HepG2 (cell line): ENCODE results near the gene TST. TPM values are rescaled to one million over a fixed set of nuclear protein-coding genes. Genes with fewer than 3 reads are reported as not detected.

Experiments used
- ARID2 ChIP-seq: sonication (generic); formaldehyde crosslinking; IDR thresholded peaks from 2 replicates; pipeline ENCODE4 v1.8.1; 2022; ENCODE audit warnings: mild to moderate bottlenecking, missing genetic modification reagents, borderline replicate concordance
- ARNT ChIP-seq: fragments of 450-650 bp; IDR thresholded peaks from 2 replicates; pipeline ENCODE4 v1.6.1; 2017
- ATRX ChIP-seq: sonication (generic); formaldehyde crosslinking; IDR thresholded peaks from 2 replicates; pipeline ENCODE4 v1.4.0; 2020; ENCODE audit warnings: missing genetic modification reagents, borderline replicate concordance
- BCL6 ChIP-seq: IDR thresholded peaks from 2 replicates; pipeline ENCODE4 v1.6.1; 2016; ENCODE audit warnings: missing genetic modification reagents, missing compliant biosample characterization
- EP300 ChIP-seq, 3 experiments: sonication (generic) in 1 of 3; formaldehyde crosslinking in 1 of 3; IDR thresholded peaks; 2 replicates each; pipeline versions ENCODE4 v1.5.1 to v1.6.1; 2011 to 2020; ENCODE audit warnings: low read depth in 2 of 3, low read length in 2 of 3, borderline replicate concordance in 1 of 3, improper control_type of control experiment in 1 of 3, mild to moderate bottlenecking in 1 of 3, missing genetic modification reagents in 1 of 3, moderate library complexity in 1 of 3
- FIP1L1 ChIP-seq: fragments of 200-400 bp; formaldehyde crosslinking; IDR thresholded peaks from 2 replicates; pipeline ENCODE4 v1.6.1; 2018; ENCODE audit warnings: low read depth, mild to moderate bottlenecking, low read length, moderate library complexity, borderline replicate concordance; ENCODE audit not compliant: insufficient read depth
- FLYWCH1 ChIP-seq: sonication (generic); formaldehyde crosslinking; IDR thresholded peaks from 2 replicates; pipeline ENCODE4 v1.8.1; 2023; ENCODE audit warnings: mild to moderate bottlenecking, missing genetic modification reagents
- FOXO1 ChIP-seq: sonication (generic); formaldehyde crosslinking; IDR thresholded peaks from 2 replicates; pipeline ENCODE4 v1.4.0; 2020; ENCODE audit warnings: missing genetic modification reagents
- GATA4 ChIP-seq: sonication (generic); IDR thresholded peaks from 2 replicates; pipeline ENCODE4 v1.6.1; 2016; ENCODE audit warnings: antibody characterized with exemption, low read depth, borderline replicate concordance
- HNRNPL ChIP-seq: fragments of 200-400 bp; formaldehyde crosslinking; IDR thresholded peaks from 2 replicates; pipeline ENCODE4 v1.6.1; 2017; ENCODE audit warnings: mild to moderate bottlenecking, low read depth, low read length
- HOXA7 ChIP-seq: sonication (generic); formaldehyde crosslinking; IDR thresholded peaks from 2 replicates; pipeline ENCODE4 v1.8.1; 2022; ENCODE audit warnings: mild to moderate bottlenecking, missing genetic modification reagents, moderate library complexity
- IKZF4 ChIP-seq: sonication (generic); formaldehyde crosslinking; IDR thresholded peaks from 2 replicates; pipeline ENCODE4 v1.5.1; 2020; ENCODE audit warnings: borderline replicate concordance, mild to moderate bottlenecking, low read depth, missing genetic modification reagents; ENCODE audit errors: not compliant biosample characterization
- KLF13 ChIP-seq: sonication (generic); formaldehyde crosslinking; IDR thresholded peaks from 2 replicates; pipeline ENCODE4 v1.4.0; 2020; ENCODE audit warnings: mild to moderate bottlenecking, missing genetic modification reagents
- KLF9 ChIP-seq: IDR thresholded peaks from 2 replicates; pipeline ENCODE4 v1.6.1; 2016; ENCODE audit warnings: low read depth
- KMT2B ChIP-seq: IDR thresholded peaks from 2 replicates; pipeline ENCODE4 v1.6.1; 2016; ENCODE audit warnings: missing genetic modification reagents, missing compliant biosample characterization
- MTF2 ChIP-seq: sonication (generic); formaldehyde crosslinking; IDR thresholded peaks from 2 replicates; pipeline ENCODE4 v1.5.0; 2020; ENCODE audit warnings: missing genetic modification reagents, borderline replicate concordance
- NFIC ChIP-seq: IDR thresholded peaks from 2 replicates; pipeline ENCODE4 v1.6.1; 2012; ENCODE audit warnings: mild to moderate bottlenecking, low read length, inconsistent platforms
- PAX8 ChIP-seq: sonication (generic); formaldehyde crosslinking; IDR thresholded peaks from 2 replicates; pipeline ENCODE4 v1.8.0; 2022; ENCODE audit warnings: mild to moderate bottlenecking, missing genetic modification reagents, borderline replicate concordance
- PCBP2 ChIP-seq: fragments of 200-400 bp; formaldehyde crosslinking; optimal IDR thresholded peaks from 2 replicates; pipeline ENCODE3; 2018; ENCODE audit warnings: low read length, low read depth; ENCODE audit not compliant: poor library complexity, severe bottlenecking
- RARG ChIP-seq: sonication (generic); formaldehyde crosslinking; IDR thresholded peaks from 2 replicates; pipeline ENCODE4 v1.4.0; 2020; ENCODE audit warnings: low read depth, mild to moderate bottlenecking, missing genetic modification reagents
- RORA ChIP-seq: sonication (generic); formaldehyde crosslinking; IDR thresholded peaks from 2 replicates; pipeline ENCODE4 v1.5.0; 2020; ENCODE audit warnings: mild to moderate bottlenecking, missing genetic modification reagents, moderate library complexity
- SNAPC2 ChIP-seq: sonication (generic); formaldehyde crosslinking; IDR thresholded peaks from 2 replicates; pipeline ENCODE4 v1.8.1; 2022; ENCODE audit warnings: mild to moderate bottlenecking, missing genetic modification reagents
- SP5 ChIP-seq: IDR thresholded peaks from 2 replicates; pipeline ENCODE4 v1.6.1; 2016; ENCODE audit warnings: low read depth, borderline replicate concordance
- TAF1 ChIP-seq: sonication (generic); formaldehyde crosslinking; IDR thresholded peaks from 2 replicates; pipeline ENCODE4 v1.4.0; 2020; ENCODE audit warnings: missing genetic modification reagents
- TMF1 ChIP-seq: sonication (generic); formaldehyde crosslinking; IDR thresholded peaks from 2 replicates; pipeline ENCODE4 v1.8.1; 2022; ENCODE audit warnings: low read depth, missing genetic modification reagents
- ZEB1 ChIP-seq: IDR thresholded peaks from 2 replicates; pipeline ENCODE4 v1.6.1; 2012; ENCODE audit warnings: mild to moderate bottlenecking, low read depth, inconsistent platforms; ENCODE audit not compliant: insufficient replicate concordance
- ZFYVE20 ChIP-seq: sonication (generic); formaldehyde crosslinking; IDR thresholded peaks from 2 replicates; pipeline ENCODE4 v1.8.0; 2023; ENCODE audit warnings: low read depth, mild to moderate bottlenecking, moderate library complexity, missing genetic modification reagents, borderline replicate concordance
- ZNF10 ChIP-seq: sonication (generic); formaldehyde crosslinking; IDR thresholded peaks from 2 replicates; pipeline ENCODE4 v1.4.0; 2020; ENCODE audit warnings: mild to moderate bottlenecking, low read depth, missing genetic modification reagents, borderline replicate concordance
- ZNF672 ChIP-seq: sonication (generic); formaldehyde crosslinking; IDR thresholded peaks from 2 replicates; pipeline ENCODE4 v1.8.1; 2022; ENCODE audit warnings: missing genetic modification reagents
- ZNF75D ChIP-seq: sonication (generic); formaldehyde crosslinking; IDR thresholded peaks from 2 replicates; pipeline ENCODE4 v1.8.1; 2023; ENCODE audit warnings: missing genetic modification reagents, mild to moderate bottlenecking, borderline replicate concordance
- ZSCAN21 ChIP-seq: sonication (generic); formaldehyde crosslinking; IDR thresholded peaks from 2 replicates; pipeline ENCODE4 v1.8.0; 2022; ENCODE audit warnings: mild to moderate bottlenecking, missing genetic modification reagents, moderate library complexity, borderline replicate concordance
- polyA plus RNA-seq, 8 experiments: library from polyadenylated mRNA; depleted of rRNA in 3 of 8; stranded (reverse) in 7 of 8; unstranded in 1 of 8; fragments of >200 nt; fragmentation: Illumina TruSeq in 4 of 8; extraction: Trizol in 4 of 8; gene quantifications; 2 replicates each; pipeline versions ENCODE4 v1.2.1 to v1.2.3, GENCODE V29; 2011 to 2016; ENCODE audit warnings: low read depth in 4 of 8, missing spikeins in 1 of 8, mixed read lengths in 1 of 8; ENCODE audit not compliant: insufficient read depth in 1 of 8
- total RNA-seq, 5 experiments: library from RNA; depleted of rRNA; stranded (reverse); fragments of >200 nt; fragmentation: Illumina TruSeq; extraction: Trizol; gene quantifications; 2 replicates each; pipeline ENCODE4 v1.2.3, GENCODE V29; 2016; ENCODE audit warnings: low read depth in 1 of 5
- TF ChIP-seq, protein P1 (sequence below): sonication (generic); formaldehyde crosslinking; IDR thresholded peaks from 2 replicates; pipeline ENCODE4 v1.4.0; 2020; ENCODE audit warnings: missing genetic modification reagents

The TST gene
- total and polyA plus RNA-seq, 2 of the 13 experiments (the other 11 are each of a cell fraction or from before 2014, with no cell fraction given): 44.6 to 63.6 TPM

GRCh38 chr22:37033605-37034430, 14.6 kb upstream of the TST start (continued):
- TF ChIP-seq RARG (CRISPR knock-in tag) (no peak), ARID2 (CRISPR knock-in tag) (no peak), PAX8 (CRISPR knock-in tag) (no peak), ZNF75D (CRISPR knock-in tag) (no peak), TMF1 (CRISPR knock-in tag) (no peak), FOXO1 (CRISPR knock-in tag) (no peak; the same call in 1 of the 2 replicates), NFIC (no peak), GATA4 (peak; percentile 51; the same call in 1 of the 2 replicates), ZEB1 (peak; percentile 56), ZSCAN21 (CRISPR knock-in tag) (no peak), KLF9 (CRISPR knock-in tag) (no peak), HNRNPL (peak; percentile 89; the same call in 1 of the 2 replicates), PCBP2 (no peak), ZNF672 (CRISPR knock-in tag) (no peak), FIP1L1 (no peak), KLF13 (no peak), EP300 (IDR thresholded peaks at IDR 0.05; ENCODE audit: low read depth in 2 of 2, low read length in 2 of 2) (peak in 1 of 2 experiments; percentile 78; a peak in 2 of 4 replicates), EP300 (CRISPR knock-in tag; IDR thresholded peaks at IDR 0.05; ENCODE audit: borderline replicate concordance) (peak; percentile 47; the same call in 1 of the 2 replicates), MTF2 (CRISPR knock-in tag) (no peak), IKZF4 (CRISPR knock-in tag) (no peak), HOXA7 (CRISPR knock-in tag) (no peak), FLYWCH1 (CRISPR knock-in tag) (no peak), ATRX (no peak), SNAPC2 (CRISPR knock-in tag) (no peak; the same call in 1 of the 2 replicates), ZNF10 (CRISPR knock-in tag) (no peak), ARNT (no peak), SP5 (CRISPR knock-in tag) (no peak), ZFYVE20 (no peak), KMT2B (no peak), RORA (CRISPR knock-in tag) (no peak), TAF1 (CRISPR knock-in tag) (no peak; the same call in 1 of the 2 replicates), BCL6 (CRISPR knock-in tag) (peak; percentile 59)
- TF ChIP-seq, protein P1, sequence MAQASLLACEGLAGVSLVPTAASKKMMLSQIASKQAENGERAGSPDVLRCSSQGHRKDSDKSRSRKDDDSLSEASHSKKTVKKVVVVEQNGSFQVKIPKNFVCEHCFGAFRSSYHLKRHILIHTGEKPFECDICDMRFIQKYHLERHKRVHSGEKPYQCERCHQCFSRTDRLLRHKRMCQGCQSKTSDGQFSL (CRISPR knock-in tag): 0 out of 2 replicates have a peak, but pooled peaks have one; percentile 32
